SHP77 treated with DMSO at 0.1 percent for 48 hours (cell line): ENCODE measurements around the gene EXTL1.

Experiments
- DNase-seq: peaks from one replicate; lab custom pipeline; 2025; lab: John Stamatoyannopoulos, UW

Gene EXTL1

DNA sequence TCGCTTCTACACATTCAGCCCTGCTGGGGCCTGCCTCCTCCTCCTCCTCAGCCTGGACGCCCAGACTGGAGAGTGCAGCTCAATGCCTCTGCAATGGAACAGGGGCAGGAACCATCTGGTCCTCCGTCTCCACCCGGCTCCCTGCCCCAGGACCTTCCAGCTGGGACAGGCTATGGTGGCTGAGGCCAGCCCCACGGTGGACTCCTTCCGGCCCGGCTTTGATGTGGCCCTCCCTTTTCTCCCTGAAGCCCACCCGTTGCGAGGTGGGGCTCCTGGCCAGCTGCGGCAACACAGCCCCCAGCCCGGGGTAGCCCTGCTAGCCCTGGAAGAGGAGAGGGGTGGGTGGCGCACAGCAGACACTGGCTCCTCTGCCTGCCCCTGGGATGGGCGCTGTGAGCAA, 1.4 kb downstream of the EXTL1 start:
- no peak for DNase-seq

GRCh38 chr1:26023826-26024225, 2.3 kb downstream of the EXTL1 start:
- no peak for DNase-seq

DNA sequence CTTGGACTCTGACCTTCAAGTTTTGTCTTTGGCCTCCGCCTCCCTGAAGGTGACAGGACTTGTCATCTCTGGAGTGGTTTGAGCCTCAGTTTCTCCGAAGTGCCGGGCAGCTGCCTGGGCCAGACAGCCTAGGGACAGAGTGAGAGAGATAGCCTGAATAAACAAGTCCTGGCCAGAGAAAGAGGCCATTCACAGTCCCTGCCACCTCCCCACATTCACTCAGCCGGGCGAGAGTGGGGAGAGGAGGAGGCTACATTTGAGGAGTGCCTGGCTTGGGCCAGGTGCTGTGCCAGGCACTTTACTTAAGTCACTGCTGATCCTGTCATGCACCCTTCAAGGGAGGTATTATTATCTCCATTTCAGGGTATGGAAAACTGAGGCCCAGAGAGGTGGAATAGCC, 3.5 kb downstream of the EXTL1 start:
- no peak for DNase-seq

GRCh38 chr1:26025517-26025916, 3.9 kb downstream of the EXTL1 start:
- no peak for DNase-seq

GRCh38 chr1:26027716-26028489, 6.3 kb downstream of the EXTL1 start:
- no peak for DNase-seq

DNA sequence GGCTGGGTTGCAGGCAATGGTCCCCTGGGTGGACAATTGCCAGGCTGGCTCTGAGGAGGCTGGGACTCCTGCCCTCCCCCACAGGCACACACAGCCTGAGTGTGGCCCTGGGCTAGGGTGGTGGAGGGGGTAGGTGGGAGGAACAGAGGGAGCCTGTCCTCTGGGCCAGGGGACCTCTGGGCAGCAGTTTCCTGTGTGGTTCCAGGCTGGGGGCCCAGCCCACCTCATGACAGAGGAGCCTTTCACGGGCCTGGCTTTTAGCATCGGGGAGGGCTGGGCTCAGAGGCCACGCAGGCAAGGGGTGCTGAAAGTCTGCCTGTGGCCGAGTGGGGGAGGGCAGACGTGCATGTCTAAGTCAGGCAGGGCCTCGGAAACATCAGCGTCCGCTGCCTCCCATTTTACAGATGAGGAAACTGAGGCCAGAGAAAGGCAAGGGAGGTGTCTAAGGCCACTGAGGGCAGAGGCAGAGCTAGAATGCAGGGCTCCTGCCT, 7.0 kb downstream of the EXTL1 start:
- no peak for DNase-seq

- no peak for DNase-seq
Observed at GRCh38 chr1:26029054-26029863, 7.7 kb downstream of the EXTL1 start.

DNA sequence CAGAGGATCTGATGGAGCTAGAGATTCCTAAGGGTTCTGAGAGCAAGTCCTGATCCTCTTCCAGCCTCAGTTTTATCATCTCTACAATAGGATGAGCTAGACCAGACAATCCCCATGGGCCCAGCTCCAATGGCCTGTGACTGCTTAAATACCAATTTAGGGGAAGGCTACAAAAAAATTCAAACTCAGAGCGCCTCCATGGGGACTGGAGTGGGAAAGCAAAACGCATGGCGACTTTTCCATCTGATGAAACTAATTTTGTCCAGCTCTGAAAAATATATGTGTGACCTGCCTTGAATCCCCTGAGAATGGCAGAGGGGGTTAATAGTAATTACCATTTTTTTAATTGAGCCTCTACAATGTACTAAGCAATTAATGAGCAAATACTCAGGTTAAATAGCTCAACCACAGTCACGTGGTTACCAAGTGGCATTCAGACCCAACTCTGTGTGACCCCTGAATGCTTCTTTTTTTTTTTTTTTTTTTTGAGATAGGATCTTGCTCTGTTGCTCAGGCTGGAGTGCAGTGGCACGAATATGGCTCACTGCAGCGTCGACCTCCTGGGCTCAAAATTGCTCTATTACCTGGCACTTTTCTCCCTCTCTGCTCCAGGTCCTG, 8.4 kb downstream of the EXTL1 start:
- DNase-seq: no peak

DNA sequence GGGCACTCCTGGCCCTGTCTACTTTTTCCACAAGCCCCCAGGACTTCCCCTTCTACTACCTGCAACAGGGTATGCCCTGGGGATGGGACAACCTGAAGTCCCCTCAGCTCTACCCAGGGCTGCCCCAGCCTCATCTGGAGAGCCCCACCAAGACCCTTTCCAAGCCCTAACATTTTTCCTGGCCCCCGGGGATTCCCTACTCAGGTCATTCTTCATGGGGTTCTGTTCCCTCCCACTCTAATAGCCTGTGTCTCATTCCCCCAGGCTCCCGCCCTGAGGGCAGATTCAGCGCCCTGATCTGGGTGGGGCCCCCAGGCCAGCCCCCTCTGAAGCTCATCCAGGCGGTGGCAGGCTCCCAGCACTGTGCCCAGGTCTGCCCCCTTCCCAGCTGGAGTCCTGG, 9.6 kb downstream of the EXTL1 start:
- DNase-seq: no peak

DNA sequence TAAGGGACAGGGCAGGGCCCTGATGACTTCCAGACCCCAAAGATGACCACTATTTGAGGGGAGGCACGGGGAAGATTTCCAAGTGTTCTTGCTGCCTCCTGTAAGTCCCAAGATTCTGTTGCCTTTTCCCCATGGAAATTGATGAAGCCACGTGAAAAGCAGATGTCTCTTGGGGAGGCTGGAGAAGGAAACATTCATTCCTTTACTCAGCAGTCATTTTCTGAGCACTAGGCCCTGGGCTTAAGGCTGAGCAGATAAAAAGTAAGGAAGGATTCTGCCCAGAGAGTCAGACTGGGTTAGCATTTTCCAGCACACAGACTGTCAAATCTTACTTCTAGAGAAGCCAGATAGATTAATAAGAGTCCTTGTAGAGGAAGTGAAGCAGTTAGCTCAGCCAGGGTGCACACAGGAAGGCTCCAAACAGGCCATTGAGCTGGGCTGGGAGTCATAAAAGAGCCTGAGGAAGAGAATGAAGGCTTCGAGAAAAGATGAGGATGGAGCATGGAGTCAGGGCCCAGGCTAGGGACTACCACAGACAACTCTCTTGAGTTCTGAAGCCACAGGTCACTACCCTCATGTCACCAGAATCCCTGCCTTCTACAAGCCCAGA, 10.1 kb downstream of the EXTL1 start:
- DNase-seq: no peak

DNA sequence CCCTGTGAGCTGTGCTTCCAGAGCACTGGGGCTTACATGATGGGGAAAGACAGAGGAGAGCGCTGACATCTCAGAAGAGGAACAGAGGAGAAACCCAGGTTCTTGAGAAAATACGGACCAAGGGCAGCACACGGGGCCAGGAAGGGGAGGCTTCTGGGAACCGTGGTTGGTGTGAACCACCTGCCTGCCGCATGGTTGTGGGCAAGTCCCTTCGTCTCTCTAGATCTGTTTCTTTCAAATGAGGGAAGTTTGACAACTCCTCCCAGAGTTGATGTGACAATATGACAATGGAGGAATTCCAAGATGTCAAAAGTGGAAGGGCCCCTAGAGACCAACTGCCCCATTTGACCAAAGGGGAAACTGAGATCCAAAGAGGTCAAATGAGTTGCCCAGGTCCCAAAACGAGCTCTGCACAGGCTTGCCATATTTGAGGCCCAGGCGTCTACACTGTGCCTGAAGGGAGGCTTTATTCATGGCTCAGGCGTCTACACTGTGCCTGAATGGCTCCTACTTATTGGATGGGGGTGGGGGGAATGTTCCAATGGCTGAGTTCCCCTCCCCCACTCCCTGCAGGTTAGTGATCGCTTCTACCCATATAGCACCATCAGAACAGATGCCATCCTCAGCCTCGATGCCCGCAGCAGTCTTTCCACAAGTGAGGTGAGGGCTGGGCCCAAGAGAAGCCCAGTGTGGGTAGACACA, 11.2 kb downstream of the EXTL1 start:
- no peak for DNase-seq

DNA sequence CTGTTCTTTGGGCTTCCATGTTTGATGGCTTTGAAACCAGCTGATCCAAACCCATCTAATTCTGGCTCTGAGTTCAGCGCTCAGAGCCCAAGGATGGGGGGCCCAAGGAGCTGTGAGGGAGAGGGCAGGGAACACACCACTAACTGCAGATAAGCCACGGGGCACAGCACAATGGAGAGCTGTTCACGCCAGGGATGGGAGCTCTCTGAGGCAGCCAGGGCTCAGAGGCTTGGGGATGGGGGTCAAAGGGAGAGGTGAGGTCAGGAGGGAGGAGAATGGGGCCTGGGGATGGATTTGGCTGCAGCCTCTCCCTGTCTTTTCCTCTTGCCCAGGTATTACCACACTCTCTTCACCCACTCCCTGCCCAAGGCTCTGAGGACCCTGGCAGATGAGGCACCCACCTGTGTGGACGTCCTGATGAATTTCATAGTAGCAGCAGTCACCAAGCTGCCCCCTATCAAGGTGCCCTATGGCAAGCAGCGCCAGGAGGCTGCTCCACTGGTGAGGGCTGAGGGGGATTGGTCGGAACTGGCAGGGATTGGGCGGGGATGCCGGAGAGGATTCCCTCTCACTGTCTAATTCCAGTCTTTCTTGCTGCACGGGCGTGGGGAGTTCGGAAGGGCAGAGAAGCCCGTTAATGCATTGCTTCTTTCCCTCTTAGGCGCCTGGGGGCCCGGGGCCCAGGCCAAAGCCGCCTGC, 13.1 kb downstream of the EXTL1 start:
- DNase-seq: no peak

GRCh38 chr1:26035203-26035958, 13.8 kb downstream of the EXTL1 start:
- DNase-seq: peak; percentile 64

- DNase-seq: no peak
Observed at GRCh38 chr1:26035959-26036755, 14.6 kb downstream of the EXTL1 start.

- no peak for DNase-seq
Observed at GRCh38 chr1:26036756-26037281, 15.2 kb downstream of the EXTL1 start.

- DNase-seq: no peak
Observed at GRCh38 chr1:26037904-26038303, 16.3 kb downstream of the EXTL1 start.

DNA sequence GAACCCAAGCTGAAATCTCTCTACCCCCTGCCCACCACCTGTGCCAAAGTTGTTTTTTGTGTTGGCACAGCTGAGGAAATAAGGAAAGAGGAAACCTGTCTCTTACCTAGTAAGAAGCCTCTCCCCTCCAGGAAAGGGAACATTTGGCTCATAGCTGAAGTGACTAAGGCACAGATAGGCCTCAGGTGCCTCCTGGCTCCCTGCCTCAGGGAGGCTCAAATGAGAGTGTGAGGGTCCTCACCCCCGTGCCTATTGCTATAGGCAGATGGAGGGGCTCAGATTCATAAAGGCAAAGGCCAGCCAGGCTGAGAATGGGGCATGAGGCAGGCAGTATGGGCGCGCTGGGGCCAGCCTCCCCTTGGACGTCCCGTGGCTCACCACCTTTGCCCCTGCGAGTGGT, 16.9 kb downstream of the EXTL1 start:
- no peak for DNase-seq

DNA sequence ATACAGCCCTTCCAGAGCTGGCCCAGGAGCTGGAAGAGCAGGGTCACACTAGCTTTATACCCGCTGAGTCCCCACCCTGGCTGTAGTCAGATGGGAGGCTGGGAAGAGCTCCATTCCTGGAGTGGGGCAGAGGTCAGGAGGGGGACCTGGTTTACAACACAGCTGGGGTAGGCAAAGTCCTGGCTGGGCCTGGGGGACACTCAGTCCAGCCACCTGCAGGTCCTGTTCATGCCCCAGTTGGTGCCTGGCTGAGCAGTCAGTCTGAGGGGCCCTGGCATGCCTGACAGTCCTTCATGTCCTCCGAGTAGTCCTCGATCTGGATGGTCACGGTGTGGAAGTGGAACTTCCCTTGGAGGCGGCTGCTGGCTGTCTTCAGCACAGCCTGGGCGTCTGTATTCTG, 17.3 kb downstream of the EXTL1 start:
- DNase-seq: no peak

DNA sequence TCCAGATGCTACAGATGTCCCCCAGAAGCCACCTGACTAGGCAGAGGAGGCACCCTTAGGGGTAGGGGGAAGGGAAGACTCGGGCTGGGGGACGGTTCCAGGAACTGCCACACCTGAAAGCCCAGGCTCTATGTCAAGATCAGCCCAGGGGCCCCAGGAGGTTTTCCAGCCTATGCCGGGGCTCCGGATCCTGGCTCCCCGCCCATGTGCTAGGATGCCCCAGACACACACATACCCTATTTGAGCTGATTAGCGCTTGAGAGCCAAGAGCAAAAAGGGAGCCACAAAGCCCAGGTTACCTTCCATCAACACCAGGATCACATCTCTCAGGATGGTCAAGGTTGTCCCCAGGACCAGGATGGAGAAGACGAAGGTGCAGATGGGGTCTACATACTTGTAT, 19.8 kb downstream of the EXTL1 start:
- DNase-seq: no peak
